Ramos (cell line): ENCODE measurements around the gene TMEM260.
"Not testable (repeated sequence)": the region's sequence is repeated elsewhere in the genome, so short reads cannot be mapped to it uniquely, and the experiment has no call there.

Source experiments
- in situ Hi-C: fragments of 300-500 bp; cut with MboI; formaldehyde crosslinking; loops from one replicate; pipeline ENCODE4 v1.14.3; 2022; ENCODE audit warnings: low sequenced_read_pairs; ENCODE audit not compliant: unreplicated experiment

TMEM260 gene

GRCh38 chr14:56666294-56666693, 86.7 kb downstream of the TMEM260 start:
- in situ Hi-C loops, result no loop called here

- in situ Hi-C loops, result no loop called here
Observed at GRCh38 chr14:56666716-56667115, 87.1 kb downstream of the TMEM260 start.

GRCh38 chr14:56667290-56667689, 87.7 kb downstream of the TMEM260 start:
- in situ Hi-C loops, result not testable (repeated sequence)

GRCh38 chr14:56676042-56676441, 96.4 kb downstream of the TMEM260 start:
- in situ Hi-C loops, result no loop called here

- in situ Hi-C loops, result no loop called here
Observed at GRCh38 chr14:56678838-56679237, 99.2 kb downstream of the TMEM260 start.

- in situ Hi-C loops, result no loop called here
Observed at GRCh38 chr14:56686416-56686815, 106.8 kb downstream of the TMEM260 start.

DNA sequence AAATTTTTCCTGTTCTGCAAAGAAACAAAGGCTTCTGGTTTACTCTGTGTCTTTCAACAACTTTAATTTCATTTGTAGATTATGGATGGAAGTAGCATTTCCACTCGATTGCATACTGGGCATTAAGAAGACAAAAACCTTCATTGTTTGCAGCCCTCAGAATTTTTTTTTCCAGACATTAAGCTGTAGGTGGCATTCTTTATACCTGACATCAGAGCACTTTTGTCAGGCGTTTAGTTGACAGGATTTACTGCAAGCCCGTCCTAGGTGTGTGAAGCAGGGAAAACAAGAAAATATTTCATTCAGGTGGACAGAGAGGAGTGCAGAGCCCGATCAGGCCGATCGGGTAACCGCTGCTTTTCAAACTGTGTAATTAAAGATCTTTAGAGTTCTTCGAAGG, 107.5 kb downstream of the TMEM260 start:
- in situ Hi-C loops, result no loop called here

- in situ Hi-C loops, result no loop called here
Observed at GRCh38 chr14:56694609-56695008, 115.0 kb downstream of the TMEM260 start.

DNA sequence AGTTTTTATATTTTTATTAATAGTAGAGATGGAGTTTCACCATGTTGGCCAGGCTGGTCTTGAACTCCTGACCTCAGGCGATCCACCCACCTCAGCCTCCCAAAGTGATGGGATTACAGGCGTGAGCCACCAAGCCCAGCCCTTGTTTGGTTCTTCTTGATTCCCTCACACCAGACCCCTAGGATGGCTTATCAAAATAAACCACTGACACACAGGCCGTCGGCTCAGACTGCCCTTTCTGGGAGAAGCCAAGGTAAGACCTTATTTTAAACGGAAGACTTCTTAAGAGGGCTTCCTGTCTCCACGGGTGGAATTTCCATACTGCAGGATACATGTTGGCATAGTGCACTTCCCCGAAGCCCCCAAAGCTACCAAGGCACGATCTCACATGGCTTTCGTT, 115.6 kb downstream of the TMEM260 start:
- in situ Hi-C loops, result not testable (repeated sequence)
